PC-3 (cell line): ENCODE measurements around the gene AEBP2. TPM values are rescaled to one million over a fixed set of nuclear protein-coding genes. Genes with fewer than 3 reads are reported as not detected.
"Not testable (repeated sequence)": the region's sequence is repeated elsewhere in the genome, so short reads cannot be mapped to it uniquely, and the experiment has no call there.

Source experiments
- ATAC-seq: fragments of 200-7000 bp; cut with Tn5 transposase; 2 replicates; pipeline ENCODE4 v1.9.1; 2020; ENCODE audit warnings: mild to moderate bottlenecking, moderate library complexity
- BruUV-seq: library from RNA; stranded (reverse); fragments of 400-500 nt; replicated peaks from 2 replicates; lab custom pipeline; 2021; lab: Mats Ljungman, UMichigan
- CTCF ChIA-PET: fragments of 300-600 bp; sonication (Branson Sonifier 250); formaldehyde crosslinking; loops from one replicate; lab custom pipeline; 2022; ENCODE audit warnings: antibody characterized with exemption; lab: Charles Lee
- POLR2A ChIA-PET: fragments of 300-600 bp; sonication (Branson Sonifier 250); formaldehyde crosslinking; loops from one replicate; lab custom pipeline; 2022; ENCODE audit warnings: antibody characterized with exemption; ENCODE audit not compliant: unreplicated experiment; lab: Charles Lee
- DNase-seq: peaks from one replicate; pipeline ENCODE4 v3.0.0-alpha.2; 2015
- H2AFZ ChIP-seq: fragments of 300-600 bp; sonication (generic); 2 replicates; pipeline ENCODE4 v1.6.0; 2016; ENCODE audit warnings: antibody characterized with exemption, low read length
- H3F3A ChIP-seq: fragments of 300-600 bp; sonication (generic); one replicate; pipeline ENCODE4 v1.6.0; 2017; ENCODE audit warnings: antibody characterized with exemption, low read length, control low read depth, mild to moderate bottlenecking; ENCODE audit not compliant: unreplicated experiment
- H3K27ac ChIP-seq: fragments of 300-600 bp; sonication (generic); 2 replicates; pipeline ENCODE4 v1.5.1; 2016; ENCODE audit warnings: mild to moderate bottlenecking, low read length
- H3K27me3 ChIP-seq: fragments of 300-600 bp; sonication (generic); 2 replicates; pipeline ENCODE4 v1.6.1; 2016; ENCODE audit warnings: low read length, mixed read lengths
- H3K36me3 ChIP-seq: fragments of 300-600 bp; sonication (generic); 2 replicates; pipeline ENCODE4 v1.6.1; 2016; ENCODE audit warnings: low read depth, mixed run types, low read length, mixed read lengths
- H3K4me1 ChIP-seq: fragments of 300-600 bp; sonication (generic); 2 replicates; pipeline ENCODE4 v1.5.1; 2016; ENCODE audit warnings: low read length; ENCODE audit not compliant: insufficient read depth
- H3K4me2 ChIP-seq: fragments of 300-600 bp; sonication (generic); 2 replicates; pipeline ENCODE4 v1.6.0; 2016; ENCODE audit warnings: low read length
- H3K4me3 ChIP-seq: fragments of 300-600 bp; sonication (generic); 2 replicates; pipeline ENCODE4 v1.5.1; 2016; ENCODE audit warnings: mild to moderate bottlenecking, low read length, mixed read lengths
- H3K79me2 ChIP-seq: fragments of 300-600 bp; sonication (generic); 2 replicates; pipeline ENCODE4 v1.6.1; 2017; ENCODE audit warnings: low read length, mixed read lengths
- H3K9ac ChIP-seq: fragments of 300-600 bp; sonication (generic); 2 replicates; pipeline ENCODE4 v1.6.0; 2016; ENCODE audit warnings: mild to moderate bottlenecking, low read length
- H3K9me2 ChIP-seq: fragments of 300-600 bp; sonication (generic); replicated peaks from 2 replicates; pipeline ENCODE4 v1.6.1; 2016; ENCODE audit warnings: mixed run types, low read length, mixed read lengths
- H3K9me3 ChIP-seq: fragments of 300-600 bp; sonication (generic); 2 replicates; pipeline ENCODE4 v1.6.1; 2016; ENCODE audit warnings: low read length, mixed read lengths
- H4K20me1 ChIP-seq: fragments of 300-600 bp; sonication (generic); 2 replicates; pipeline ENCODE4 v1.6.1; 2016; ENCODE audit warnings: low read length, mixed read lengths
- EZH2 ChIP-seq: fragments of 300-600 bp; sonication (generic); IDR thresholded peaks from one replicate; pipeline ENCODE4 v1.6.1; 2017; ENCODE audit warnings: antibody characterized with exemption, mild to moderate bottlenecking, low read length; ENCODE audit not compliant: unreplicated experiment
- EZH2phosphoT487 ChIP-seq: fragments of 300-600 bp; sonication (generic); IDR thresholded peaks from 2 replicates; pipeline ENCODE4 v1.6.1; 2018; ENCODE audit warnings: mild to moderate bottlenecking, antibody characterized with exemption, low read length, borderline replicate concordance
- intact Hi-C: fragments of 100-400 bp; cut with micrococcal nuclease; formaldehyde crosslinking; loops from 2 replicates; pipeline ENCODE4 v1.9.0; 2023
- total RNA-seq: library from RNA; depleted of rRNA; stranded (reverse); fragments of >200 nt; gene quantifications from 2 replicates; pipeline ENCODE4 v1.2.3, GENCODE V29; 2014
- TF ChIP-seq, protein P1 (sequence below): fragments of 300-600 bp; sonication (generic); conservative IDR thresholded peaks from 2 replicates; pipeline ENCODE4 v1.5.1; 2017; ENCODE audit warnings: antibody characterized with exemption, low read depth, mild to moderate bottlenecking, low read length

AEBP2 gene
- total RNA-seq, 1 experiment from 2014 or later, result 10.2 TPM

DNA sequence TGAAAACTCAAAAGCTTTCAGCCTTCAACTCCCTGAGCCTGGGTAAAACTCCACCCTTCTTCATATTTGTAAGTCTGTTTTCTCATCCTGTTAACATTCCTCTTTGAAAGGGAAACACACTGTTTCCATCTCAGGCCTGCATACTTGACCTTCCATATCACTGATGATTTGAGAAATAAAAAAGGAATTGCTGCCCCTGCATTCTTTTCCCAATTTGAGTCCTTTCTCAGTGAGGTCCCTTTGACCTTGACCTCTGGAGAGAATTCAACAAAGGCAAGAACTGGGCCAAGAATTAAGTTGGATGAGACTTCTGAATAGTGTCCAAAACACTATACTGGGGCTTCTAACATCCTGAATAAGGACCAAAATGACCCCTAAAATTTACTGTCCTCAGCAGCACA lies 108.0 kb downstream of the AEBP2 start:
- Histone ChIP-seq H3K4me1 (no peaks in the 10 kb centered on the region), H3K4me2 (no peak overlapping the region), H3K4me3 (no peak overlapping the region), H3K27ac (no peak overlapping the region), H3K9me2 (no peaks in the 10 kb centered on the region), H3K9me3 (no peaks in the 10 kb centered on the region), H3F3A (no peaks in the 10 kb centered on the region), H3K9ac (no peak overlapping the region), H4K20me1 (no peaks in the 10 kb centered on the region), H3K36me3 (no peaks in the 10 kb centered on the region), H2AFZ (no peak overlapping the region), H3K79me2 (no peaks in the 10 kb centered on the region), H3K27me3 (no peaks in the 10 kb centered on the region)
- POLR2A ChIA-PET, result no interaction called here
- CTCF ChIA-PET, result no interaction called here
- intact Hi-C loops, result no loop called here
- ATAC-seq, result no peak
- TF ChIP-seq EZH2 (no peak), EZH2phosphoT487 (no peak)
- TF ChIP-seq, protein P1, sequence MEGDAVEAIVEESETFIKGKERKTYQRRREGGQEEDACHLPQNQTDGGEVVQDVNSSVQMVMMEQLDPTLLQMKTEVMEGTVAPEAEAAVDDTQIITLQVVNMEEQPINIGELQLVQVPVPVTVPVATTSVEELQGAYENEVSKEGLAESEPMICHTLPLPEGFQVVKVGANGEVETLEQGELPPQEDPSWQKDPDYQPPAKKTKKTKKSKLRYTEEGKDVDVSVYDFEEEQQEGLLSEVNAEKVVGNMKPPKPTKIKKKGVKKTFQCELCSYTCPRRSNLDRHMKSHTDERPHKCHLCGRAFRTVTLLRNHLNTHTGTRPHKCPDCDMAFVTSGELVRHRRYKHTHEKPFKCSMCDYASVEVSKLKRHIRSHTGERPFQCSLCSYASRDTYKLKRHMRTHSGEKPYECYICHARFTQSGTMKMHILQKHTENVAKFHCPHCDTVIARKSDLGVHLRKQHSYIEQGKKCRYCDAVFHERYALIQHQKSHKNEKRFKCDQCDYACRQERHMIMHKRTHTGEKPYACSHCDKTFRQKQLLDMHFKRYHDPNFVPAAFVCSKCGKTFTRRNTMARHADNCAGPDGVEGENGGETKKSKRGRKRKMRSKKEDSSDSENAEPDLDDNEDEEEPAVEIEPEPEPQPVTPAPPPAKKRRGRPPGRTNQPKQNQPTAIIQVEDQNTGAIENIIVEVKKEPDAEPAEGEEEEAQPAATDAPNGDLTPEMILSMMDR, result no peak
- no peak for DNase-seq
- BruUV-seq, result no TSS peak

DNA sequence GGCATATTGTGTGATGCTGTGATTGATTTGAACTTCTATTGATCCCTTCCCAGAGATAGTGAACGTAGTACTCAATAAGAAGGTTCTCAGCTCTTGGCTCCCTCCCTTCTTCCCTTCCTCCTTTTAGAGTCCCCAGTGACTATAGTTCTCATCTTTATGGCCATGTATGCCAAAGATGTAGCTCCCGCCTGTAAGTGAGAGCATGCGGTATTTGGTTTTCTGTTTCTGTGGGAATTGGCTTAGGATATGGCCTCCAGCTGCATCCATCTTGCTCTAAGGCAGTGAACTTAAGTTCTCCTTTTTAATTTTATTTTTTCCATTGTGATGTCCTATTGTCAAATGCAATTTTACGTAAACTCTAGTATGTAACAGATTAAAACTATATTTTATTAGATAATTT lies 109.5 kb downstream of the AEBP2 start:
- Histone ChIP-seq H3K9ac (no peak overlapping the region), H3K36me3 (no peaks in the 10 kb centered on the region), H3K9me3 (no peaks in the 10 kb centered on the region), H3K79me2 (no peaks in the 10 kb centered on the region), H3K27ac (no peak overlapping the region), H4K20me1 (no peaks in the 10 kb centered on the region), H3K9me2 (no peaks in the 10 kb centered on the region), H3K4me3 (no peak overlapping the region), H3F3A (no peaks in the 10 kb centered on the region), H3K27me3 (no peaks in the 10 kb centered on the region), H3K4me1 (no peaks in the 10 kb centered on the region), H3K4me2 (no peak overlapping the region), H2AFZ (no peak overlapping the region)
- BruUV-seq, result no TSS peak
- no peak for TF ChIP-seq EZH2
- TF ChIP-seq, protein P1, result no peak
- ChIA-PET CTCF (no interaction called here), POLR2A (no interaction called here)
- no peak for DNase-seq
- ATAC-seq, result no peak
- intact Hi-C loops, result no loop called here

- ATAC-seq, result no peak
- POLR2A ChIA-PET, result no interaction called here
- intact Hi-C loops, result no loop called here
These were observed 111.3 kb downstream of the AEBP2 start for GRCh38 chr12:19550626-19551025.

GRCh38 chr12:19552441-19553097 lies 113.3 kb downstream of the AEBP2 start:
- H3K9me3 ChIP-seq, H3K9ac ChIP-seq, DNase-seq, CTCF ChIA-PET, H3K4me1 ChIP-seq, H3K9me2 ChIP-seq, H3K27ac ChIP-seq, H3K27me3 ChIP-seq, H4K20me1 ChIP-seq, BruUV-seq, H3K4me2 ChIP-seq, H3F3A ChIP-seq, intact Hi-C loops, H3K4me3 ChIP-seq, H3K79me2 ChIP-seq, ATAC-seq, POLR2A ChIA-PET, H3K36me3 ChIP-seq, H2AFZ ChIP-seq: not testable (repeated sequence)

More at GRCh38 chr12:19550626-19551025, 111.3 kb downstream of the AEBP2 start:
- H3K9me2 ChIP-seq, result no peaks in the 10 kb centered on the region
- no peak for DNase-seq
- BruUV-seq, result no TSS peak
- H3K9ac ChIP-seq, result no peak overlapping the region
- H3K79me2 ChIP-seq, result no peaks in the 10 kb centered on the region
- no peak overlapping the region for H2AFZ ChIP-seq
- TF ChIP-seq EZH2, result no peak
- TF ChIP-seq, protein P1, result no peak
- no peak for TF ChIP-seq EZH2phosphoT487
- H3K4me2 ChIP-seq, result no peak overlapping the region
- H3F3A ChIP-seq, result no peaks in the 10 kb centered on the region
- H3K36me3 ChIP-seq, result no peaks in the 10 kb centered on the region
- H3K9me3 ChIP-seq, result no peaks in the 10 kb centered on the region
- no peak overlapping the region for H3K27ac ChIP-seq
- no peaks in the 10 kb centered on the region for H3K4me1 ChIP-seq
- no peaks in the 10 kb centered on the region for H3K27me3 ChIP-seq
- H4K20me1 ChIP-seq, result no peaks in the 10 kb centered on the region
- no peak overlapping the region for H3K4me3 ChIP-seq
- CTCF ChIA-PET, result no interaction called here
